Keratinocyte (primary cell): Measurements from ENCODE around the gene FCSK.

Experiments
- CTCF ChIP-seq, 3 experiments: IDR thresholded peaks in 1 of 3; conservative IDR thresholded peaks in 1 of 3; optimal IDR thresholded peaks in 1 of 3; 2 replicates in 2 of 3; 3 replicates in 1 of 3; pipeline versions ENCODE3 to v1.5.1; 2011; ENCODE audit warnings: low read length in 3 of 3, mild to moderate bottlenecking in 3 of 3, moderate library complexity in 2 of 3, control low read depth in 1 of 3, inconsistent platforms in 1 of 3; ENCODE audit not compliant: insufficient read depth in 2 of 3; ENCODE audit errors: extremely low read depth in 1 of 3
- EZH2 ChIP-seq: IDR thresholded peaks from one replicate; pipeline ENCODE4 v1.6.1; 2012; ENCODE audit warnings: inconsistent platforms, mild to moderate bottlenecking, low read length, moderate library complexity

GRCh38 chr16:70496513-70496912, 42.1 kb downstream of the FCSK start:
- no peak for TF ChIP-seq EZH2
- no peak for TF ChIP-seq CTCF (optimal IDR thresholded peaks at IDR 0.05 in 1 of 3, IDR thresholded peaks at IDR 0.05 in 1 of 3, conservative IDR thresholded peaks at IDR 0.05 in 1 of 3; ENCODE audit: extremely low read depth in 1 of 3, insufficient read depth in 2 of 3, low read length in 3 of 3)
